NCI-H345 (cell line): Measurements from ENCODE around the gene TANGO6.
A peak's percentile ranks its signal among the peaks of the same experiment; 100 is the strongest.
"Not testable (repeated sequence)": the region's sequence is repeated elsewhere in the genome, so short reads cannot be mapped to it uniquely, and the experiment has no call there.

Source experiments
- DNase-seq: peaks from one replicate; lab custom pipeline; 2025; lab: John Stamatoyannopoulos, UW

TANGO6 gene

DNA sequence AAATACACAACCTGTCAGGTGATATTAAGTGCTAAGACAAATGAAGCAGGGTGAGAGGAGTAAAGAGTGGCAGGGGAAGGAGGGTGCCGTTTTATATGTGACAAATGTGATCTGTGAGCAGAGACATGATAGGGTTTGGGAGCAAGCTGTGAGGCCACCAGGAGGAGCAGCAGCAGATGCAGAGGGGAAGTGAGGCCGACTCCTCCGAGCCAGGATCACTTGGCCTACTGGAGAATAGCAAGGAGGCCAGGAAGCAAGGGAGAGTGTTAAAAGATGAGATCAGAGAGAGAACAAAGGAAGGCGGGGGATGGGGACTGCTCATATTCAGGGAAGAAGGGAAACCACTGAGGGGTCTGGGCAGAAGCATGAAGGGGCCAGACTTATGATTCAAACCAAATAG, 129.4 kb downstream of the TANGO6 start:
- peak; percentile 43 for DNase-seq

DNA sequence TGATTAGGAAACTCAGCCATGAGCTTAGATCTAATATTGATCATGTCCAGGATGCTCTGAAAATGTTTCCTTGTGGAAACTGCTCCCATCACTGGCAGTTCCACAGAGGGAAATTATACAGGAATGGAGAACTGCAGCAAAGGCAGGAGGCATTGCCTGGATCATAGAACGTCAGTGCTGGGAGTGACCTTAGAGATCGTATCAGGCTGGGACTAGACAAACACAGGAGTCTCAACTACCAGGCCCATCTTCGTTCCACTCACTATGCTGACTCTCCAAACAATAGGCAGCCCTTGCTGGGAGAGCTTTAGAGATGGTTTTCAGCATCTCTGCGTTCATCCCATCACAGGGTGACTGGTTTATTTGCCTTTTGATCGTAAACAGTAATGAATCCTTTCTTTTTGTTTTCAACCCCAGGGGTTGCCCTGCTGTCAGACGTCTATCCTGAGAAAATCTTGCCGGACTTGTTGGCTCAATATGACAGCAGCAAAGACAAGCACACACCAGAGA, 130.3 kb downstream of the TANGO6 start:
- DNase-seq: peak; percentile 58

DNA sequence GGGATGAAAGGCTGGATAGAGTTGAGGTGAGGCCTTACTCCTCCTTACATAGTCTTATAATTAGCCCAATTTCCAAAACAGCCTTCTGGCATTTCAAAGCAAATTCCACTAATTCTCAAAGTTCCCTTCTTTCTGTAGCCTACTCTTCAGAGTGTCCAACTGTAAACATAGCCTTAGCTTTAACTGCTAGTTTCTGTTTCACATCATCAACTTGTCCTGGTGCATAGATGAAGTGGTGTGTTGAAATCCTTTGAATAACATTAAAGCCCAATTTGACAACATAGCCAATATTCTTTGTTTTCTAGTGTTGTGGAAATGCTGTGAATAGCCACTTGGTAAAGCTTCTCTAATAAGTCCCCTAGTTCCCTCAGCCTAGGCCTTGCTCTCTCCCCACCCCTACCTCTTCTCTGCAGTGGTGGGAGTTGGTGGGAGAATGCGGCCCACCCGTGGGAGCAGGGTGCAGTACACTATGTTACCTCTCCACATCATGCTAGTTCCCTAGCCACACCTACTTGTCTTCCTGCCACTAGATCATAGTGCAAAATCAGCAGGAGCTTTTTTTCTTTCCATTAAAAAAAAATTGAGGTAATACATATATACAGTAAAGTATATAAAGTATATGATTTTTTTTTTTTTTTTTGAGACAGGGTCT, 135.1 kb downstream of the TANGO6 start:
- DNase-seq: no peak

DNA sequence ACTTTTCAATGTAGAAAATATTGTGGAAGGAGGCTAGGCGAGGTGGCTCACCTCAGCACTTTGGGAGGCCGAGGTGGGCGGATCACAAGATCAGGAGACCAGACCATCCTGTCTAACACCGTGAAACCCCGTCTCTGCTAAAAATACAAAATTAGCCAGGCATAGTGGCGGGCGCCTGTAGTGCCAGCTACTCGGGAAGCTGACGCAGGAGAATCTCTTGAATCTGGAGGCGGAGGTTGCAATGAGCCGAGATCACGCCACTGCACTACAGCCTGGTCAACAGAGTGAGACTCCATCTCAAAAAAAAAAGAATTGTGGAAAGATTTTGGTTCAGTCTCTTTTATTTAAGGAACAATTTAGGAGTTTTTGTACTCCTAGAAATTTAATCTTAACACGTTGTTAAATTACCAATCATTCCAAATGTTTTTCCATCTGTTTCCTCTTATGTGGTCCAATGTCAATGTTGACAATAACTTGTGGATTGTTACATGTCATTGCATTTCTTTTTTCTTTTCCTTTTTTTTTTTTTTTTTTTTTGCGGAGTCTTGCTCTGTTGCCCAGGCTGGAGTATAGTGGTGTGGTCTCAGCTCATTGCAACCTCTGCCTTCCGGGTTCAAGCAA, 137.5 kb downstream of the TANGO6 start:
- DNase-seq: no peak

DNA sequence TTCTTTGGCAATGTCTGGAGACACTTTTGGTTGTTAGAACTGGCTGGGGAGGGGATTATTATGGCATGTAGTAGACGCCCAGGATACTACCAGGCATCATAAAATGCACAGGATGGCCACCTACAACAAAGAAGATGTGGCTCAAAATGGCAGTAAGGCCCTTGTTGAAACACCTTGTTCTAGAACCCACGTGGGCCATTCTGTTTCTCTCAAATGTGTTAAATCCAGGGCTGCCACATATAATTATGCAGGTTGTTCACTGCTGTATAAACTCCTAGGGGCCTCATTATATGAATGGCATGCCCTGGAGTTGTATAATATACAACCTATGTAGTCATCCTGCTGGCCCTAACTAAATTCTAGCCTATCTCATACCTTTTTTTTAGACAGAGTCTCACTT, 138.6 kb downstream of the TANGO6 start:
- no peak for DNase-seq

DNA sequence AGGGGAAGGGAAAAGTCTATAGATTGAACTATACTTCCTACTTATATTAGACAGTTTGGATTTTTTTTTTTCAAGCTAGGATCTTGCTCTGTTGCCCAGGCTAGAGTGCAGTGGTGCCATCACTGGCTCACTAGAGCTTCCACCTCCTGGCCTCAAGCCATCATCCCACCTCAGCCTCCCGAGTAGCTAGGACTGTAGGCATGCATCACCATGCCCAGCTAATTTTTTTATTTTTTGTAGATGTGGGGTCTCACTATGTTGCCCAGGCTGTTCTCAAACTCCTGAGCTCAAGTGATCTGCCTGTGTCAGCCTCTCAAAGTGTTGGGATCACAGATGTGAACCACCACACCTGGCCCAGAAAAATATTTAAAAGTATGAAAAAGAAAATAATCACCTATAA, 141.1 kb downstream of the TANGO6 start:
- no peak for DNase-seq

DNA sequence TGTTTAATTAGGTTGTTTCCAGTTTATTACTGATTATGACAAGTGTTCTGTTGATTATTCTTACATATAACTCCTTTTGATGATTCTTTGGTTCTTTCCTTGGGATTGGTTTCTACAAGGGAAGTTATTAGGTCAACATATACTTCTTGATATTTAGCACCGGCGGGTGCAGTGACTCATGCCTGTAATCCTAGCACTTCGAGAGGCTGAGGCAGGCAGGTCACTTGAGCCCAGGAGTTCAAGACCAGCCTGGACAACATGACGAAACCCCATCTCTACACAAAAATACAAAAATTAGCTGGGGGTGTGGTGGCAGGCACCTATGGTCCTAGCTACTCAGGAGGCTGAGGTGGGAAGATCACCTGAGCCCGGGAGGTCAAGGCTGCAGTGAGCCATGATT, 141.9 kb downstream of the TANGO6 start:
- no peak for DNase-seq

DNA sequence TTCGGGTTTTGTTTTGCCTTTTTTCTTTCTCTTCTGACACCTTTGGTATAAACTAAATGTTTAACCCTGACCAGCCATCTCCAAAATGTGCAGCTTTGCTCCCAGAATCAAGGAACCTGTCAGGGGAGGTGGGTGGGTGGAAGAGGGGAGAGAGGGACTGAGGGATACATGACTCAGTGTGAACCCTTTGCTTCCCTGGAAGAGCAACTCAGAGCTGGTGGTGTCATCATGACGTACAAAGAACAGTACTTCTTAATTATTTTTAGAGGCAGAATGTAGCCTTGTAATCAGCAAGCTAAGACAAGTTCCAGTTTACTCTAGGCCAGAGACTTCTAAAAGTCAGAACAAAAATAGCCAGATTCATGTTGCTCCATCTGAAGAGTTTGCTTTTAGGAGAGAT, 142.5 kb downstream of the TANGO6 start:
- no peak for DNase-seq

DNA sequence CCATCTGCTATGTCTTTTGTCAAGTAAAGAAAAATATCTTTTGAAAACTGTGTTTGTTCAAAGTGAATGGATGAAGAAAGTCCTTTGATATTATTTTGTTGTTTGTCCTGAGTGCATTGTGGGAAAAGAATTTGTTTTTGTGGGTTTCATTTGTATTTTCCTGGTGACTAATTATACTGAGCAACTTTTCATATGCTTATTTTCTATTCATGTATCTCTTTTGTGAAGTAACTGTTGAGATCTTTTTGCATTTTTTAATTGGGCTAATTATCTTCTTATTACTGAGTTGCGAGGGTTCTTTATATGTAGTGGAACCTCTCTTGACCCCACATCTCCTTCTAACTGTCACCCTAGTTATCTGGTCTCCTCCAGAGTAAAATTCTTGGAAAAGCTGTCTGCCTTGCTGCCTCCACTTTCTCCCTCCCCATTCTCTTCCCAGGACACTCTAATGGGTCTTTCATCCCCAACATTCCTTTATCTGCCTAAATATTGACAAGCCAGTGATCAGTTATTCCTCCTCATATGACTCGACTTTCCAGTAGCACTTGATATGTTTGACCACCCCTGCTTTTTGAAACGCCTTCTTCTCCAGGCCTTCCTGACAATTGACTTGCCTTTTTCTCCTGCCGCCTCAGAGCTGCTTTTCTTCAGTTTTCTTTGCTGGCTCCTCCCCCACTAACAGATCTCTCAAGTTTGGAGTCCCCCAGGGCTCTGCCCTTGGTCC, 144.6 kb downstream of the TANGO6 start:
- no peak for DNase-seq

DNA sequence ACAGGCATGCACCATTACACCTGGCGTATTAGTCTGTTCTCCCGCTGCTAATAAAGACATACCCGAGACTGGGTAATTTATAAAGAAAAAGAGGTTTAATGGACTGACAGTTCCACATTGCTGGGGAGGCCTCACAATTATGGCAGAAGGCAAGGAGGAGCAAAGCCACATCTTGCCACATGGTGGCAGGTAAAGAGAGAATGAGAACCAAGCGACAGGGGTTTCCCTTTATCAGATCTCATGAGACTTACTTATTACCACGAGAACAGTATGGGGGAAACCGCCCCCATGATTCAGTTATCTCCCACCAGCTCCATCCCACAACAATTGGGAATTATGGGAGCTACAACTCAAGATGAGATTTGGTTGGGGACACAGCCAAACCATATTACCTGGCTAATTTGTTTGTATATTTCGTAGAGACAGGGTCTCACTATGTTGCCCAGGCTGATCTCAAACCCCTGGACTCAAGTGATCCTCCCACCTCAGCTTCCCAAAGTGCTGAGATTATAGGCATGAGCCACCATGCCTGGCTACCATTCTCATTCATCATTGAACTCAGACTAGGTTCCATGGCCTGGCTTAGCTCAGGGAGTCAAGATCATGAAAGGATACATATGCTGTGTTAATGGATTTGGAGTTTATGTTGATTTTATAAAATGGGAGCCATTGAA, 147.0 kb downstream of the TANGO6 start:
- DNase-seq: not testable (repeated sequence)

DNA sequence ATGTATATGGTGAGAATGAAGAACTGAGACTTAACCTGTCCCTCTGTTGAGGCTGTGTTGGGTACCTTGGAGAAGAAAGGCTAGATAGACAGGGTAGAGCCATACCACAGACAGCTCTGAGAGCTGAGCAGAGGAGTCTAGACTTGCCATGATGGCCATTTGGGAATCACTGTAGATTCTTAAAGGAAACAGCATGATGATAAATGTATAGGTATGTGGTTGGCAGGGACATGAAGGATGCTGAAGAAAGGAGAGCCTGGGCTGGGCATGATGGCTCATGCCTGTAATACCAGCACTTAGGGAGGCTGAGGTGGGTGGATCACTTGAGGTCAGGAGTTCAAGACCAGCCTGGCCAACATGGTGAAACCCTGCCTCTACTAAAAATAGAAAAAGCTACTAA, 147.7 kb downstream of the TANGO6 start:
- DNase-seq: no peak

DNA sequence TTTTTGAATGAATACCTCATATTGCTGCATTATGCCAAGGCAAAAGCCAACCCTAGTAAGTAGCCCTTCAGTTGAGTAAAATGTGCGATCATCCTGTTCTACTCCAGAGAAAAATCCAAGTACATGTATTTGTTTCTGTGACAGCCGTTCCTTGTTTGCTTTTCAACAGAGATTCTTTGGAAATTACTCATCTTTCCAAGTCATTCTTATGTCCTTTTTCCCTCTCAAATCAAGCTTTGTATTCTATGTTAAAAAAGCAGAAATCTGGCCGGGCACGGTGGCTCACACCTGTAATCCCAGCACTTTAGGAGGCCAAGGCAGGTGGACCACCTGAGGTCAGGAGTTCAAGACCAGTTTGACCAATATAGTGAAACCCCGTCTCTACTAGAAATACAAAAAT, 149.2 kb downstream of the TANGO6 start:
- no peak for DNase-seq

DNA sequence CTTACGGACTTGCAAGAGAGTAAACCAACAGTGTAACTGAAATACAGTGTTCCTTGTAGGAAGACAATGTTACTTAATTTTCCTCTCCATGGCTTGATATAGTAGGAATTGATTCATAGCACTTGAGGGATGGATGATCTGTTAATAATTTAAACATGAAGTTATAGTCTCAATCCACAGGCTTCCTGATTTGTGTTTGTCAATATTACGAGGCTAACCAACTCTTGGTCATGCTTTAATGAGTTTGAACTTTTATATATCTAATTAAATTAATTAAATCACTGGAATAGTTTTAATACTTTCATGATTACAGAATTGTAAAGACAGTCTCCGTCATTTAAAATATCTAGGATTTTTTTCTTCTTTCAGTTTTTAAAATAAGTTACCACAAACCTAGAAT, 150.1 kb downstream of the TANGO6 start:
- no peak for DNase-seq

DNA sequence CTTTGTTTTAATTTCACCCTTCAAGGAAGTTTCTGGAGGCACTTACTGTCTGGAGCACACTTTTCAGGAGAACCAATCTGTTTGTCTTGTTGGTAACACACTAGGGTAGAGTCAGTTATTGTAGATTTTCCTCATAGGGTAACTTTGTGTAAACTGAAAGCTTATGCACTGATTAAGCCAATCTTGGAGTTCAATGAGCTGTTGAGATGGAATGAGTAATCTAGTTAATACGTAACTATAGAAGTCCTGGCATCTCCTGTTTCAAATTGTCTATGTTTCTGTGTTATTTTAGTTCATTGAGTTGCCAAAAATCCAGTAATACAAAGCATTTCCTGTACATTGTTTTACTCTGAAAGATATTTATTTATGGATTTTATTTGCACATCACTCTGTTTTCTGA, 150.6 kb downstream of the TANGO6 start:
- DNase-seq: no peak

DNA sequence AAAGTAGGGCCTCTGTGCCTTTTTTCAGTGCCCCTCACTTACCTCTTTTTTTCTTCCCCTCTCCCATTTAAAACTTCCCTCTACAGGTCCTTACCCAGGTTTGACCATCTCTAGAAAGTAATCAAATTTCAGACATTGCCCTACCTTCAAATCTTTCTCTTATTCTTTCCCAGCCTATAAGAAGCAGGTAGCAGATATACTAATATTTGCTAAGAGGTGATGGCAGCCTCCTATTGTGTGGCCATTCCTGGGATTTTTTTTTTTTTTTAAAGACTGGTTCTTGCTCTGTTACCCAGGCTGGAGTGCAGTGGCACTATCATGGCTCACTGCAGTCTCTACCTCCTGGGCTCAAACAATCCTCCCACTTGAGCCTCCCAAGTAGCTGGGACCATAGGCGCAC, 151.0 kb downstream of the TANGO6 start:
- no peak for DNase-seq

DNA sequence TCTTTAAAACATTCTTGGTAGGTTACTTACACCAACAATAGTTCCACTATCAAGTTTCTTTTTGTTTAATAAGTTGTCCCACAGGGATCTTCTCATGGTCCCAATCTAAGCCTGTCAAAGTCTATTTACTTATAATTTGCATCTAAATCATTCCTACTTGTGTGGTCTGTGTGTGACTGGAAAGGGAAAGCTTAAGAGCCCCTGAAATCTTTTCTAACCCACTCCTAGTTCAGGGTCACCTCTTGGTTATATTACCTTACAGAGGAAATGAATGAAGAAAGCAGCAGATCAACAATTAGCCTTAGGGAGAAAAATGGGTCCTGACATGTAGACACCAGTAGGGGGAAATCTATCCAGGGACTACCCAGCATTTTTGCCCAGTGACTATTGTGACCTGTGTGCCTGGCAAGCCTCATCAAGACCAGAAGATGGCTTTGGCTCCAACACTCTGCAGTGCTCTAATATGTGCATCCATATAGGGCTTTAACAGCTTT, 151.7 kb downstream of the TANGO6 start:
- peak; percentile 35 for DNase-seq

DNA sequence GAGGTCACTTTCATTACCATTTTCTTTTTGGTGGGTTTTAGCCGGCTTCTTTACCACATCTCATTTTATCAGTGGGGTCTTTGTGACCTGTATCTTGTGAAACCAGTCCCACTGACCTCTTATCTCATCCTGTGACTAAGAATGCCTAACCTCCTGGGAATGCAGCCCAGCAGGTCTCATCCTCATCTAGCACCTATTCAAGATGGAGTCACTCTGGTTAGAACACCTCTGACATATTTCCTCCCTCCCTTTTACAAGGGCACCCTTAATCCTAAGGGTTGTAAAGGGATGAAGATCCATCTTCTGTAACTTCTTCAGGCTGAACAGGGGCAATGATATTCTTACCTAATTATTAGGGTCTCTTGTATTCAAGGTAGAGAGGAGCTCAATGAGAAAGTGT, 154.2 kb downstream of the TANGO6 start:
- DNase-seq: no peak

DNA sequence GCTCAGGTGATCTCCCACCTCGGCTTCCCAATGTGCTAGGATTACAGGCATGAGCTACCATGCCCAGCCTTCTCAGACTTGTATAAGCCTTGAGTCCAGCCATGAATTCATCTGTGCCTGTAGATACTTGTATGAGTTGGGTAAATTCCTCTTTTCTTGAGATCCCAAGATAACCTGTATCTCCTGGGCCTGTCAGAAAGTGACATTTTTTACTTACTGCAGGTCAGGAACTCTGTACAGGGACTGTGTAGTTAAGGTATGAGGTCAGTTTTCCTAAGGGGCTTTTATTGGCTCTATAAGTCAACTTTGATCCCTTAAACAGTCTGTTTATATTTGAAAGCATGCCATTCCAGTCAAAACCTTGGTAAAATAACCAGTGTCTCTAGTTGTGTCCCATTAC, 155.8 kb downstream of the TANGO6 start:
- no peak for DNase-seq

DNA sequence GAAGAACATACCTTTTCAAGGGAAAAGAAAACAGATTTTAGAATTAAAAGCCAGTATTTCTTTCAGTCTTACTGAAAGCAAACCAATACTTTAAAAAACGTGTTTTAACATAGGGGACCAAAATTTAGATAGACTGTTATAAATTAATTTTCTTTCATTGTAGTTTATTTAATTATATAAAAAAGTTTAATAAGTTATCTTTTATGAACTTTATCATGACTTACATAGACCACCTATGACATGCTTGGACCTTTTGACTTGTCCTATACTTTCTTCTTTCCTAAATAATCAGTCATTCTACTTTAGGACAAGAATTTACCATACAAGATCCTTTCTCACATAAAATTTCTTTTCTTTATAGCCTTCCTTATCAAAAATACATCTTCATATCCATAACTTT, 160.2 kb downstream of the TANGO6 start:
- no peak for DNase-seq

DNA sequence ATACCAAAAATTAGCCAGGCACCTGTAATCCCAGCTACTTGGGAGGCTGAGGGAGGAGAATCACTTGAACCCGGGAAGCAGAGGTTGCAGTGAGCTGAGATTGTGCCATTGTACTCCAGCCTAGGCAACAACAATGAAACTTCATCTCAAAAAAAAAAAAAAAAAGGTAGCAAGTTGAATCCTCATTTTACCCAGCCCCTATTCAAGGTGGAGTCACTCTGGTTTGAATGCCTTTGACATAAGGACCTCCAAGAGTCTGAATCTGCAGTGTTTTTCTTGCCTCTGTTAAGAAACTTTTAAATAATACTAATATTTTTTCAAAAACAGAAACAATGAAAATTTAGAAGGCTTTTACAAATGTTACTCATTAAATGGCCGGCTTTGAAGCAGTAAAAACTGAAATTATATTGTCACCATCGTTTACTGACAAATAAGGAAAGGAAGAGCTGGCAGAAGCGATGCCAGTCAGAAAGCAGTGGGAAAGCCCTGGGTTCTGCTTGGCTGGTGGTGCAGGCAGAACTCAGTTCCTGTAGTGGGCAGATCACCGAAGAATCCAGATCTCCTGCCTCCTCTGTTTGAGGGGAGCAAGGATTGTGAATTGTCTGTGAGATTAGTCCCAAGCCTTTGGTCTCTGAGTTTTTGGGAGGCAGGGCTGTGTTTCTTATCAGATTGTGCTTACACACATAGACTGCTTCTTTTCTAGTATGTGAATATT, 162.5 kb downstream of the TANGO6 start:
- DNase-seq: no peak

DNA sequence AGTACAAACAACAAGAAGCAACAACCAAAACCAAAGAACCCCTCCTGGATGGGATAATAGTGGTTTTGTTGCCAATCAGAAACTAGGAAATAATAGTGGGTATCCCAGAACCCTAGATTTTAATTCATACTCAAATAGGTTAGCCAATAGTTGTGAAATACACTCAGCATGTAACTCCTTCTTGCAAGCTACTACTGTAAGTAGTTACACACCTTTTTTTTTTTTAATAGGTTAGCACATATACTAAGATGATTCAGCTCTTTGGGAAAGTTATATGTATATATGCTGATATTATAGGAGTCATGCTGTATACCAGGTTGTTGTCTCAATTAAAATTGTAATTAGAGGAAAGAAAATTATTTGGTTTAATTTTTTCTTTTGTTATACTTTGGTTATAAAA, 169.6 kb downstream of the TANGO6 start:
- DNase-seq: no peak

DNA sequence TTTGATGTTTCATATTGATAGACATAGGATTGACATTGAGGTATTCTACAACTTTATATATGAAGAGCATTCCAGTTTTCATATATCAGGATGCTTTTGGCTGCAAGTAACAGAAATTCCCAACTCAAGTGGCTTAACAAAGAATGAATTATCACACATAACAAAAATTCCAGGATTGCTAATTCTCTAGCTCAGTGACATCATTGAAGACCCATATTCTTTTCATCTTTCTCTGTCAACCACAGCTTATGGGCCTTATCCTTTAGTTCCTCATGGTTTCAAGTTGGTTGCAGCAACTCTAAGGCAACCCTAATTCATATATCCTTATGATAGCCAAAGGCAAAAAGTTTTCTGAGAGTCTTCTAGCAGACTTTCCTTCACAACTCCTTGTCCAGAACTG, 170.7 kb downstream of the TANGO6 start:
- no peak for DNase-seq
